ENCODE measurements around the gene WDR3.

The WDR3 gene

GRCh38 chr1:117942293-117942692 is 12.8 kb downstream of the WDR3 start:
- no peak for DNase-seq (ENCODE audit: low read depth in 2 of 2, low spot score in 1 of 2)

- DNase-seq (ENCODE audit: low read depth in 2 of 2, low spot score in 1 of 2): no peak
Measured at GRCh38 chr1:117952386-117952785, 22.8 kb downstream of the WDR3 start.

DNA sequence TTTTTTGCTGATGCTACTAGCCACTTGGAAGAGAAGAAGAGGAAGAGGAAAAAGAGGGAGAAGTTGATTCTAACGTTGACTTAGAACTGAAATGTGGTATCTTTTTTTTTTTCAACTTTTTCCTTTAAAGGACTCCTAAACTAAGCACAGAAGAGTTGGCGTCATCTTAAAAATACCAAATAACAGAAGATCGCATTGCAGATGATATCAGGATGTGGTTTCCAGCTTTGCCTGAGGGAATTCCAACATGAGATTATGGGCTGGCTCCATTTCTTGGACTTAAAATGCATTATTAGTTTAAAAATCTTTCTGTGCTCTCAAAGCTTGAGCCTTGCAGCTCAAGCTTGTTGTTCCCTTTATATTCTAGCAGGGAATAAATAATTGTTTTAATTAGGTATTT is 29.8 kb downstream of the WDR3 start:
- DNase-seq (ENCODE audit: low read depth in 2 of 2, low spot score in 1 of 2): no peak

GRCh38 chr1:117964290-117965038 is 34.9 kb downstream of the WDR3 start:
- no peak for DNase-seq (ENCODE audit: low read depth in 2 of 2, low spot score in 1 of 2)

DNA sequence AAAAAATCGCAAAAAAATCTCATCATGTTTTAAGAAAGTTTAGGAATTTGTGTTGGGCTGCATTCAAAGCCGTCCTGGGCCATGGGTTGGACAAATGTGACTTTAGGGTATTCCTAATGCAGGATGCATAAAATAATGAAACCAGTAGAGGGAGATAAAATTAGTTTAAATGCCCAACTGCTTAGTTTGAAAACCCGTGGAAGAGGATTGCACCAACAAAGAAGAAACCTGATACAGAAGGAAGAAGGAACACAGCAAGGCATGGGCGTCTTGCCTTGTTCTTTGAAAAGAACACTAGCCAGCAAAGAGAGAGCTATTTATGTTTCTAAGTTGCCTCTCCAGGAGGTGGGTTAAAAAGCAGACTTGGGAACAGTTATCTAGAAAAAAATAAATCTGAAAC is 37.9 kb downstream of the WDR3 start:
- DNase-seq (ENCODE audit: low read depth in 2 of 2, low spot score in 1 of 2): no peak

GRCh38 chr1:117967881-117968280 is 38.3 kb downstream of the WDR3 start:
- DNase-seq (ENCODE audit: low read depth in 2 of 2, low spot score in 1 of 2): no peak

DNA sequence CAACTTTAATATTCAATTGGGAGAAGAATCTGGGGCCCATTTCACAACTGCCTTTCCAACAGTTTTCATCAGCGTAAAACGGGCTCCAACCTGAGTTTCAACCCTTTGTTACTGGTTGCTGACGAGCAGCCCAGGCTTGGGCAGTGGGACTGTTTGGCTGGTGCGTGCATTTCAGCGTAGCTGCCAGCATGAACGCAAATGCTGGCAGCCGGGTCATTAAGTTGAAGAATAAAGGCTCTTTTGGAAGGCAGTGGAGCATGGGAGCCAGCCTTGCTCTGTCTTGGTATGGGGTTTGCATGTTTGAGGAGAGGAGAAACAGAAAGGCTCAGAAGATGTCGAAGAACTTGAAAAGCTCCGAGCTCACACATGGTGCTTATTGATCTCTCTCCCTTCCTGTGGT is 40.7 kb downstream of the WDR3 start:
- no peak for DNase-seq (ENCODE audit: low read depth in 2 of 2, low spot score in 1 of 2)

GRCh38 chr1:117971777-117972176 is 42.2 kb downstream of the WDR3 start:
- DNase-seq (ENCODE audit: low read depth in 2 of 2, low spot score in 1 of 2): no peak

GRCh38 chr1:117976381-117976780 is 46.8 kb downstream of the WDR3 start:
- no peak for DNase-seq (ENCODE audit: low read depth in 2 of 2, low spot score in 1 of 2)

DNA sequence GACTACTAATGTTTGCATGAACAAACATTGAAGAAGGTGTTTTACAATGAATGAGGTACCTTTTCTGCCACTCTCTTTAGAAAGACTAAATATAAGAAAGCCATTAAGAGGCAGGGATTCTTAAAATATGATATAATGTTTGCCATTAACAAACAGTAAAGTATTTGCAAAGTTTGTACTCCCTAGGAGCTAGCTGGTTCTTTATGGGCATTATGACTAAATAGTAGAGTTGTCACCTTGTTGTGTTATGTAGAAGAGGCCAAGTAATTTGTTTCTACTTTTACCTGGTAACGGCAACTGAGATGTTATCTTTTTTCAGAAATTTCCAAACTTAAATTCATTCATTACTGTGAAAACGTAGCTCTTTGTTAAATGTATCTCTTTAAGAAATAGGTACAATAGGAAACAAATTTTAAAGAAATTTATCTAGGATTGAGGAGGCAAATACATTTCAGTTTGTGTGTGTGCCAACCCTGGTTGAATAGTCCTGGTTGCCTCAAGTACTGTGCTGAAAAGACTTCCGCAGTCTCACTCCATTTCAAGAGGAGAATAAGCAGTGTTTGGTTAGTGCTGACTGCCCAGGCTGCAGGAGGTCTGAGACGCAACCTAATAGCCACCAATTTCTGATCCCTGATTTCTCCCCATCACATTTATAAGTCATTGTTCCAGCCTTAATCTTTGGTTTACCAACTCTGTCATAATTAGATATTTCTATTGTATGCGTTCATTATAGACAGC is 52.1 kb downstream of the WDR3 start:
- no peak for DNase-seq (ENCODE audit: low read depth in 2 of 2, low spot score in 1 of 2)

- no peak for DNase-seq (ENCODE audit: low read depth in 2 of 2, low spot score in 1 of 2)
Measured at GRCh38 chr1:117985239-117985638, 55.7 kb downstream of the WDR3 start.

DNA sequence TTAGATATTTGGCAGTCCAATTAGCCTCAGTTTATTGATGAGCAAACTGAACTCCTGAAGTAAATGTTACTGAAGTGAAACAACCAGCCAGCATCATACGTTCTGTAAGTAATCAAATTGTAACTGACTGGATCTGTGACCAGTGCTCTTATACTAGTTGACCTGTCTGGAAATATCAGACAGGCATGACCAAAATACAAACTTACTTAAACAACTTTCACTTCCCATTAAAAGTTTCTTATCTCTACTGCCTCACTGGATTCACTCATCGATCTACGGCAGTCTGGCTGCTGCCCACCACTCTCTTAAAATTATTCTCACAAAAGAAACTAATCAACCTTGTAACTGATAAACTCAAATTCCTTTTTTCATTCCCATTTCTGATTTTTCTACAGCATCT is 56.4 kb downstream of the WDR3 start:
- no peak for DNase-seq (ENCODE audit: low read depth in 2 of 2, low spot score in 1 of 2)

DNA sequence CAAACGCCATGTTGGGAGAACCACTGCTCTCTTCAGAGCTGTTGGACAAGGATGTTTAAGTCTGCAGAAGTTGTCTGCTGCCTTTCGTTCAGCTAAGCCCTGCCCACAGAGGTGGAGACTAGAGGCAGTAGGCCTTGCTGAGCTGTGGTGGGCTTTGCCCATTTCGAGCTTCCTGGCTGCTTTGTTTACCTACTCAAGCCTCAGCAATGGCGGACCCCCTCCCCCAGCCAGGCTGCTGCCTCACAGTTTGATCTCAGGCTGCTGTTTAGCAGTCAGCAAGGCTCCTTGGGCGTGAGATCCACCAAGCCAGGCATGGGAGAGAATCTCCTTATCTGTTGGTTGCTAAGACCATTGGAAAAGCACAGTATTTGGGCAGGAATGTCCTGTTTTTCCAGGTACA is 74.8 kb downstream of the WDR3 start:
- DNase-seq (ENCODE audit: low read depth in 2 of 2, low spot score in 1 of 2): no peak

DNA sequence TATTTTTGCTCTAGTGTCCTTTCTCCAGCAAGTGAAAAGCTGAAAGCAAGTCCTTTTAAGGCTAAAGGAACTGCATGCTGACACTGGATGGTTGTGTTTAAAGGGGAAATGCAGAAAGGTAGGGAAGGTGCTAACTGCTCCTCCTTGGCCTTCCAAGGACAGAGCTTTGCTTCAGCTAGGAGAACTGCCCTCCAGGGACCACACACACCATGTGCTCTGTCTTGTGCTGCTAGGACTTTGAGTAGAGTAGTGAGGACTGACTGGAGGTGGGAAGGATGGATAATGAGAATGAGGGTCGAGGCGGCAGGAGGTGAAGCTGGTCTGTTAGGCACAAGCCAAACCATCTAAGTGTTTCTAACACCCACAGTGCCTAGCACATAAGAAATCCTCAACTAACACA is 77.9 kb downstream of the WDR3 start:
- no peak for DNase-seq (ENCODE audit: low read depth in 2 of 2, low spot score in 1 of 2)

- no peak for DNase-seq (ENCODE audit: low read depth in 2 of 2, low spot score in 1 of 2)
Measured at GRCh38 chr1:118008011-118008410, 78.5 kb downstream of the WDR3 start.

- DNase-seq (ENCODE audit: low read depth in 2 of 2, low spot score in 1 of 2): no peak
Measured at GRCh38 chr1:118012515-118013124, 83.1 kb downstream of the WDR3 start.

- no peak for DNase-seq (ENCODE audit: low read depth in 2 of 2, low spot score in 1 of 2)
Measured at GRCh38 chr1:118013336-118013735, 83.8 kb downstream of the WDR3 start.

GRCh38 chr1:118013938-118014337 is 84.4 kb downstream of the WDR3 start:
- no peak for DNase-seq (ENCODE audit: low read depth in 2 of 2, low spot score in 1 of 2)
